NCI-H69 (cell line): ENCODE data around the gene DPYSL3.
"Not testable (repeated sequence)": the region's sequence is repeated elsewhere in the genome, so short reads cannot be mapped to it uniquely, and the experiment has no call there.

ENCODE experiments used
- DNase-seq: peaks from one replicate; lab custom pipeline; 2025; lab: John Stamatoyannopoulos, UW

Gene DPYSL3

GRCh38 chr5:147509710-147510651 is at the start of gene DPYSL3:
DPYSL3 (minus strand) TSS chr5:147510068; CDS start chr5:147509858, 210 bp downstream.
- DNase-seq: peak; percentile 89

DNA sequence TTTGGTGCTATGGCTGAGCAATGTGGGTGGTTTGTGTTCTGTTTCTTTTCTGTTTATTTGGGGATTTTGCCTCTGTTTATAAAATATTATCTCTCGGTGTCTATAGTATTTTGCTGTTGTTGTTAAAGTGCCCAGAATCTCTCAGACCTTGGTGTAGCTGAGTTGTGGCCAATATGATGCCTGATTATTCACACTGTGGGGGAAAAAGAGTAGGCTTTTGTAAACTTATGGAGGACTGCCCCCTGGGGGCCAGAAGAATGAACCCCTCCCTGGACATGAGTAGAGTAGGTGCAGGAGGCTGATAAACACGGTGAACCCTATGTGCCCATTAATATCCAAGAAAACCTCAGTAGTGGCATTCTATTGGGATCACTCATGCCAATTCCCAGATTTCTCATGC is 49.0 kb upstream of the DPYSL3 start:
- DNase-seq: peak; percentile 88

GRCh38 chr5:147557876-147558745 is 48.2 kb upstream of the DPYSL3 start:
- peak; percentile 40 for DNase-seq

DNA sequence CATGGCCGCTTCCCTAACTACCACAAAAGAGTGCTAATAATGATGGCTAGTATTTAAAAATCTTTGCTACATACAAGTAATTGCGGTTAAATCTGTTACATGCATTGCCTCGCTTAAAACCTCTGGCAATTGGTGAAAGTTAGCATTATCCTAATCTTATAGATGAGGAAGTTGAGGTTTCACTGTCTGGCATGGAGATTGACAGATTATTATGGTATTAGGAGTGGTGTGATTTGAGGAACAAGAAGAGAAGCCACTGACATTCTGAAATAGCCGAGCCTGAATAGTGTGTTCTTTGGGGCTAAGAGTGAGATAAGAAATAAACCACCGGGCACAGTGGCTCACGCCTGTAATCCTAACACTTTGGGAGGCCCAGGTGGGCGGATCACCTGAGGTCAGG is 45.3 kb upstream of the DPYSL3 start:
- DNase-seq: no peak

DNA sequence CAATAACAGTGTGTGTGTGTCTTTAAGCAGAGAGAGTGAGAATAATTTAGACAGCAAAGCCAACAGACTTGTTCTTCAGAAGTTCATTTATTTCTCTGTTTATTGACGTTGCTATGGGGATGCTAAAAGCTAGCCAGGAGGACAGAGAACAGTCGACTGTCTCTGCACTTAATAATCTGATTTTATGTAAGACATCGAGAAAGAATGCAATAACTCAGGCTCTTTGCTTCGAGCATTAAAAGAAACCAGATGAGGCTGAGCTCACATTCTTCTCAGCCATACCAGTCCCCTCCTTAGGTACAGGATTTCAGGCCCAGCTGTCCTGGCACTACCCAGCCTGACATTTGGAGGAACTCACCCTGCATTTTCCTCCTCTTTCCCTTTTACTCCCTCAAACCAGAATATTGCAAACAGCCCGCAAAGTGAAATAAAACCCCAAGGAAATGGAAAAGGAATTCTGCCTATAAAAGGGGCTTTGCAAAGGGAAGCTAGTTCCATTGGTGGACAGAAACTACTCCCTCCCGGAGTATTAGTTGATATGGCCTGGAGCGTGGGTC is 44.5 kb upstream of the DPYSL3 start:
- no peak for DNase-seq

DNA sequence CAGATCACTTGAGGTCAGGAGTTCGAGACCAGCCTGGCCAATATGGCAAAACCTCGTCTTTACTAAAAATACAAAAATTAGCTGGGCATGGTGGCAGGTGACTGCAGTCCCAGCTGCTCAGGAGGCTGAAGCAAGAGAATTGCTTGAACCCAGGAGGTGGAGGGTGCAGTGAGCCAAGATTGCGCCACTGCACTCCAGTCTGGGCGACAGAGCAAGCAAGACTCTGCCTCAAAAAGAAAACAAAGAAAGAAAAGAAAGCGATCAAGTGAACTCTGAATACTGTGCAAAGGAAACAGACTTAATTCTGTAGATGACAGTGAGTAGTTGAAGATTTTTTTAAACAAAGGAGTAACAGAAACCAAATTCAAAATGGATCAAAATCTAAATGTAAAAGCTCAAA is 43.9 kb upstream of the DPYSL3 start:
- not testable (repeated sequence) for DNase-seq

DNA sequence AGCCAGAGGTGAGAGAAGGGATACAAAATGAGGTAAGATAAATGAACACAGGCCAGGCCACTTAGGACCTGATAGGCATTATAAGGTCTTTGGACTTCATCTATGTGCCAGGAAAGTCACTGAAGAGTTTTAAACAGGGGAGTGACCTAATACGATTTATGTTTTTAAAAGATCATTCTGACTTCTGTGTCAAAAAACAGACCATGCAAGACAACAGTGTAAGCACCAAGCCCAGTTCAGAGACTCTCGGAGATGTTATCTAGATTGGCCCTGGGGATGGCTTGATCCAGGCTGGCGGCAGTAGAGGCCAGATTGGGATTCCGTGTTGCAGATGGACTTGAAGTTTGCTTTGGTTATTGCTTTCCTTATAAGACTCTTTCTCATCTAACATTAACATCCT is 43.0 kb upstream of the DPYSL3 start:
- DNase-seq: no peak

DNA sequence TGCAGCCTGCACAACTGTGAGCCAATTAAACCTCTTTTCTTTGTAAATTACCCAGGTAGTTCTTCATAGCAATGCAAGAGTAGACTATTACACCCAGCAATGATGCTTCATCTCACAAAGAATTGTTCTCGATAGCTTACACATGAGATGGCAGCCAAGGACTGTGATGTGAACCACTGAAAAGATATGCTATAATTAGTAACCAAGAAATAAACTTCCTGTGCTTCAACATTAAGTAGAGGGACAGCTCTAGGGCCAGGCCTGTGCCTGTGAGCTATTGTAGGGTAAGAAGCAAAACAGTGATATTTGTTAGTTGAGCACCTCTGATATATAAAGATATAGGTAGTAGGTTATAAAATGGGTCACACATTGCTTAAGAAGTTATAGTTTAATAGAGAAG is 41.8 kb upstream of the DPYSL3 start:
- DNase-seq: no peak

GRCh38 chr5:147547730-147548129 is 37.9 kb upstream of the DPYSL3 start:
- DNase-seq: no peak

DNA sequence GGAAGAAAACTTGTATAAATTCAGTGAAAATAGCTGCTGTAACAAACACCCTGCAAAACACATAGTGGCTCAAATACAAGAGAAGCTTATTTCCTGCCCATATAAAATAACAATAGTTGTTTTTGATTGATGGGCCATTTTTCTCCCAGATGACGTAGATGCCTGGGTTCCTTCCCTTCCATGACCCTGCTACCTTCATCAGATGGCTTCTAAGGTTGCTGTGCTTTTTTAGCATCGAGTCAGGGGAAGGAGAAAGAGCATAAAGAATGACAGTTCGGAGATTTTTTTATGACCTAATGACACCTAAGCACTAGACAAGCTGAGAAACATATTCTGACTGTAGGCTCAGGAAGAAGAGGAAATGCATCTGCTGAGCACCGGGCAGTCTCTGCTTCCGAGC is 34.7 kb upstream of the DPYSL3 start:
- DNase-seq: no peak

- DNase-seq: no peak
These were observed 29.2 kb upstream of the DPYSL3 start for GRCh38 chr5:147539053-147539452.

- DNase-seq: no peak
These were observed 28.4 kb upstream of the DPYSL3 start for GRCh38 chr5:147538236-147538635.

- no peak for DNase-seq
These were observed 24.5 kb upstream of the DPYSL3 start for GRCh38 chr5:147534172-147534951.

DNA sequence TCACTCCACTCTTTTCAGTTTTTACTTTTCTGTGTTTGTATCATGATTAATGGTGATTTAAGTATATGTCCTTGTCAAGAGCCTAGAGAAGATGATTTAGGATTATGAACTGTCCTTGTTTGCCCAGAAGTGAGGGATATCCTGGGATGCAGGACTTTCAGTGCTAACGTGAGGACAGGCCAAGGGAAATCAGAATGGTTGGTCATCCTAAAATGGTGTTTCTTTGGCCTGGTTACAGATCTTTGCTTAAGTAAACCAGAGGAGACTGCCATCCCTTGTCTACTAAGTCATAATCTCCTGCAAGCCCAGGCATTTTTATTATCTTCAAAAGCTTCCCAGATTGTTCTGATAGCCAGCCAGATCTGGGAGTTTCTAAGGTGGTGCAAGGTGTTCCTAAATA is 22.3 kb upstream of the DPYSL3 start:
- no peak for DNase-seq

DNA sequence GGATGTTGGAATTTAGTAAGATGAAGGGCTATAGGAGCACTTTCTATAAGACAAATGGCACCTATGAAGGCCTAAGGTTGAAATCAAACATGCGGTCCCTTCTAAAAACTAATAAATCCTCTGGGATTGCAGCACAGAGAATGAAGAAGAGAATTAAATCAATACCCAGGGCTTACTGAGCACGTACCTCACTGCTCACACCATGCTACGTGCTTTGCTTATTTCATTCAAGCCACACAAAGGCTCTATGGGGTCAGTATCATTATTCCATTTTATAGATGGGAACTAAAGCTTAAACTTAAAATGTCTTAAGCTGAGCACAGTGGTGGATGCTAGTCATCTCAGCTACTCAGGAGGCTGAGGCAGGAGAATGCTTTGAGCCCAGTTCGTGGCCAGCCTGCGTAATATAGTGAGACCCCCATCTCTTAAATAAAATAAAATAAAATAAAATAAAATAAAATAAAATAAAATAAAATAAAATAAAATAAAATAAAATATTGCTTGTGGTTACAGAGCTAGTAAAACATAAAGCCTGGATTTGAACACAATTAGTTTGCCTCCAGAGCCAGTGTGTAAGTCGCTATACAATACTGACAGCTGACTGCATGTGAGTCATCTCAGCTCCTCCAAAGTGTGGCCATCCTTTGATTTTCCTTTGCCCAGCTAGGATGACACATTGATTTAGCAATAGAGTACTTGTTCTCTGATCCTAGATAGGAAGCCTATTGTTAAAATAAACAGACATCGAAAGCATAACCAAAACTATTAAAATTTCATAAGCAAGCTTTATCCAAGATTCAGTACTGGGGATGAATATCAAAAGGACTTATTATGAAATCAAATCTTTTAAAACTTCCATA is 20.9 kb upstream of the DPYSL3 start:
- DNase-seq: no peak

- no peak for DNase-seq
These were observed 13.2 kb upstream of the DPYSL3 start for GRCh38 chr5:147523069-147523468.

GRCh38 chr5:147522435-147522834 is 12.6 kb upstream of the DPYSL3 start:
- peak; percentile 83 for DNase-seq

- no peak for DNase-seq
These were observed 10.6 kb upstream of the DPYSL3 start for GRCh38 chr5:147520450-147520849.

DNA sequence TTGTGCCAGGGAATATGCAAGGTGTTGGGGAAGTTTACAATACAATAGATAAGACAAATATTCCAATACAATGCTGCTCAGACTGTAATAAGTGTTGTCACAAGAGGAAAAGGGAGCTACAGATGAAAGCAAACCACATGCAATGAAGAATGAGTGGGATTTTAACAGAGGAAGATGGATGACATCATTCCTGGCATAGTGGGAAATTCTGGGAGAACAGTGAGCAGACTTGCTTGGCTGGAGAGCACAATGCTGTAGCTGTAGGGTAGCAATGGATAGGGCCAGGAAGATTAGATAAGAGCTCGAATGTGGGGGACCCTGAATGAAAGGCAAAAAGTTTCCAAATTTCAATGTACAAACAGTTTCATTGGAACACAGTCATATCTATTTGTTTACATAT is 9.5 kb upstream of the DPYSL3 start:
- peak; percentile 22 for DNase-seq

DNA sequence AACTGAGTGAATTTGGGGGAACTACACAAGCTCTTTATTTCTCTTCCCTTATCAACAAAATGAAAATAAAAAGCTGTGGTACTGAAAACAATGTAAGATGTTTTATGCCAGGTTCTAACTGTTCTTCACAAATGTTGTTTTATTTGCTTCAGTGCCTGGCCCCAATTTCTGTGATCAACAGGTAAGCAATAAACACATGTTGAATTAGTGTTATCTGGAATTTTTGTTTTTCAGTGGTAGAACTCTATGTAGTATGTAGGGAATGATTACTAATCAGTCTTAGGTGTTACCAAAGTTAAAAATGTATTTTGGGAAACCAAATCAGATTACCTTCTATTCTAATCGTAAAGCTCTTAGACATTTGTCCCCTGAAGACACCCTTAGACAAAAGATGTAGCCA is 7.5 kb upstream of the DPYSL3 start:
- no peak for DNase-seq

DNA sequence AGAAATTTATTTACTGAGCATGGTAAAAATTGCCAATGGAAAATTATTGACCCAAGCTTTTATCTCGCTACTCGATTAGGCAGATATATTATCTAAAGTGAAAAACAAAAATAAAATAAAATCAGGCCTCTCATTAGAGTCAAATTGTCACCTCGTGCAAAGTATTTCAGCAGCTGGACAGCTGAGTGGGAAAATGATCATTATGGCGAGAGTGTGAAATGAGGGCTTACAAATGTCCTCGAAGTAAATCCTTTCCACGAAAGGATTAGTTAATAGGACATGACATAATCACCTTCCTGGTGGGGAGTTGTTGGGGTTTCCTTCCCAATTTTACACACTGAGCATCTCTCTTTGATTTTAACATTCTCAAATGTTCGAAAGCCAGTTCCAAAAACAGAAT is 5.4 kb upstream of the DPYSL3 start:
- DNase-seq: no peak
